Measurements from ENCODE around the gene MYB.

MYB gene

GRCh38 chr6:135191508-135192255 is 10.6 kb downstream of the MYB start:
- DNase-seq, result no peak

- no peak for DNase-seq
These were observed 11.4 kb downstream of the MYB start for GRCh38 chr6:135192256-135193174.

- DNase-seq, result no peak
These were observed 12.1 kb downstream of the MYB start for GRCh38 chr6:135193221-135193620.

- DNase-seq, result no peak
These were observed 13.9 kb downstream of the MYB start for GRCh38 chr6:135195041-135195440.

GRCh38 chr6:135195522-135195921 is 14.4 kb downstream of the MYB start:
- no peak for DNase-seq

- no peak for DNase-seq
These were observed 15.8 kb downstream of the MYB start for GRCh38 chr6:135196739-135197510.

- DNase-seq, result no peak
These were observed 21.7 kb downstream of the MYB start for GRCh38 chr6:135202836-135203235.

- DNase-seq, result no peak
These were observed 23.8 kb downstream of the MYB start for GRCh38 chr6:135204951-135205350.

GRCh38 chr6:135209803-135210202 is 28.7 kb downstream of the MYB start:
- DNase-seq, result no peak

- DNase-seq, result no peak
These were observed 29.7 kb downstream of the MYB start for GRCh38 chr6:135210632-135211305.

- no peak for DNase-seq
These were observed 30.2 kb downstream of the MYB start for GRCh38 chr6:135211306-135211702.

- DNase-seq, result no peak
These were observed 31.1 kb downstream of the MYB start for GRCh38 chr6:135212020-135212806.

- no peak for DNase-seq
These were observed 31.8 kb downstream of the MYB start for GRCh38 chr6:135212935-135213334.

- no peak for DNase-seq
These were observed 32.5 kb downstream of the MYB start for GRCh38 chr6:135213616-135214015.

GRCh38 chr6:135215160-135215559 is 34.1 kb downstream of the MYB start:
- no peak for DNase-seq

GRCh38 chr6:135215563-135215962 is 34.5 kb downstream of the MYB start:
- no peak for DNase-seq

- DNase-seq, result no peak
These were observed 36.6 kb downstream of the MYB start for GRCh38 chr6:135217663-135218062.

- DNase-seq, result no peak
These were observed 38.2 kb downstream of the MYB start for GRCh38 chr6:135219346-135219745.

- no peak for DNase-seq
These were observed 39.9 kb downstream of the MYB start for GRCh38 chr6:135221042-135221441.

GRCh38 chr6:135221505-135221904 is 40.4 kb downstream of the MYB start:
- DNase-seq, result no peak

- no peak for DNase-seq
These were observed 41.5 kb downstream of the MYB start for GRCh38 chr6:135222623-135223022.
